Measurements from ENCODE around the gene PCBP2. TPM values are rescaled to one million over a fixed set of nuclear protein-coding genes. Genes with fewer than 3 reads are reported as not detected.

PCBP2 gene
- total and polyA plus RNA-seq, 2 donors (not counting 3 experiments of a cell fraction or from before 2014, with no cell fraction given): 526 to 995 TPM

- FAIRE-seq (no peak), DNase-seq (ENCODE audit: low read depth, low spot score) (no peak)
- BruUV-seq (replicated peaks): no TSS peak
- Histone ChIP-seq H3K4me3 (replicated peaks in 1 of 3; ENCODE audit: insufficient read depth in 1 of 3, low read depth in 1 of 3, low read length in 3 of 3) (no peak overlapping the region), H3K4me1 (ENCODE audit: control insufficient read depth, extremely low read depth, insufficient read depth, low read length) (no peaks in the 10 kb centered on the region), H3K79me2 (ENCODE audit: control insufficient read depth, insufficient read depth, low read length) (no peaks in the 10 kb centered on the region), H3K27ac (ENCODE audit: insufficient read depth, low read depth, low read length) (no peak overlapping the region), H3K9ac (replicated peaks; ENCODE audit: extremely low read depth, insufficient read depth, low read length) (no peak overlapping the region), H3K9me3 (replicated peaks; ENCODE audit: control insufficient read depth, insufficient read depth, low read length) (no peaks in the 10 kb centered on the region), H3K36me3 (ENCODE audit: control insufficient read depth in 2 of 2, extremely low read depth in 1 of 2, insufficient read depth in 2 of 2, low read length in 2 of 2) (peaks cover 6 to 46% of the 10 kb centered on the region in 2 experiments), H2AFZ (ENCODE audit: low read depth, low read length) (no peak overlapping the region), H4K20me1 (replicated peaks; ENCODE audit: control insufficient read depth, extremely low read depth, insufficient read depth, low read length) (no peaks in the 10 kb centered on the region), H3K27me3 (ENCODE audit: control insufficient read depth in 2 of 2, insufficient read depth in 2 of 2, low read length in 2 of 2) (no peaks in the 10 kb centered on the region), H3K4me2 (ENCODE audit: insufficient read depth, low read length) (no peak overlapping the region), H3K9me1 (replicated peaks; ENCODE audit: control insufficient read depth, extremely low read depth, insufficient read depth, low read length) (no peaks in the 10 kb centered on the region)
- CTCF ChIA-PET: no interaction called here
- dilution Hi-C loops (cut with MboI; ENCODE audit: extremely low pct_ligation_motif_present, low sequenced_read_pairs): no loop called here
- POLR2A ChIA-PET: interaction anchor here (0.5 kb wide), 1 partner anchor 15 kb away, joined by 4 read pairs; no protein-coding TSS in a partner anchor
- no peak for TF ChIP-seq JUN (IDR thresholded peaks at IDR 0.05; ENCODE audit: borderline replicate concordance, insufficient read depth, insufficient read length, low read depth)
- TF ChIP-seq POLR2AphosphoS5 (IDR thresholded peaks at IDR 0.05; ENCODE audit: insufficient read depth, low read depth, low read length): no peak
- no peak for TF ChIP-seq CTCF (IDR thresholded peaks at IDR 0.05; ENCODE audit: extremely low read depth in 1 of 2, insufficient read depth in 1 of 2, low read depth in 1 of 2, low read length in 2 of 2)
- intact Hi-C loops (cut with micrococcal nuclease): no loop called here
Observed at GRCh38 chr12:53485955-53486735, 34.2 kb downstream of the PCBP2 start.

Measured in endothelial cell of umbilical vein (primary cell).